H1 (cell line): ENCODE data around the gene MTAP. TPM values are rescaled to one million over a fixed set of nuclear protein-coding genes. Genes with fewer than 3 reads are reported as not detected.

Source experiments
- CTCF ChIA-PET: fragments of 300-600 bp; sonication (Branson Sonifier 250); formaldehyde crosslinking; loops from one replicate; lab custom pipeline; 2021; ENCODE audit not compliant: partially characterized antibody; lab: Charles Lee
- POLR2A ChIA-PET: fragments of 300-600 bp; sonication (Branson Sonifier 250); formaldehyde crosslinking; loops from one replicate; lab custom pipeline; 2021; ENCODE audit warnings: inconsistent platforms; ENCODE audit not compliant: partially characterized antibody; lab: Charles Lee
- DNase-seq, 2 experiments: peaks; one replicate each; pipeline versions ENCODE4 v3.0.0 to v3.0.0-alpha.2; 2010 to 2022; ENCODE audit warnings: low spot score in 2 of 2, low read depth in 1 of 2, mixed read lengths in 1 of 2
- FAIRE-seq: peaks from 2 replicates; lab custom pipeline; 2011; peaks lifted over from hg19 to GRCh38; lab: Jason Lieb, UNC
- H2AFZ ChIP-seq: 2 replicates; pipeline ENCODE4 v1.8.1; 2012; ENCODE audit warnings: low read length, inconsistent platforms
- H2AK5ac ChIP-seq: 2 replicates; pipeline ENCODE4 v1.6.1; 2013; ENCODE audit warnings: low read depth, low read length
- H2BK120ac ChIP-seq: replicated peaks from 2 replicates; pipeline ENCODE3; 2013; ENCODE audit warnings: low read depth, low read length, inconsistent platforms
- H2BK12ac ChIP-seq: 2 replicates; pipeline ENCODE4 v1.6.1; 2013; ENCODE audit warnings: low read depth, low read length
- H2BK15ac ChIP-seq: 2 replicates; pipeline ENCODE4 v1.6.1; 2013; ENCODE audit warnings: low read length
- H2BK20ac ChIP-seq: 2 replicates; pipeline ENCODE4 v1.6.1; 2013; ENCODE audit warnings: low read length
- H2BK5ac ChIP-seq: 2 replicates; pipeline ENCODE4 v1.6.1; 2013; ENCODE audit warnings: low read depth, low read length
- H3K14ac ChIP-seq: 2 replicates; pipeline ENCODE4 v1.6.1; 2013; ENCODE audit warnings: inconsistent platforms; ENCODE audit not compliant: insufficient read length
- H3K18ac ChIP-seq: 2 replicates; pipeline ENCODE4 v1.6.1; 2013; ENCODE audit warnings: low read length; ENCODE audit errors: extremely low read depth
- H3K23ac ChIP-seq: 2 replicates; pipeline ENCODE4 v1.6.1; 2013; ENCODE audit warnings: inconsistent platforms; ENCODE audit not compliant: insufficient read length
- H3K23me2 ChIP-seq: 2 replicates; pipeline ENCODE4 v1.6.1; 2013; ENCODE audit warnings: low read depth, low read length
- H3K27ac ChIP-seq: 2 replicates; pipeline ENCODE4 v1.6.1; 2011; ENCODE audit warnings: low read depth, low read length, inconsistent platforms
- H3K27me3 ChIP-seq, 4 experiments: replicated peaks in 1 of 4; 1 replicate in 1 of 4; 2 replicates in 3 of 4; pipeline versions ENCODE4 v1.6.1 to v1.8.1; 2011 to 2013; ENCODE audit warnings: low read length in 3 of 4, mild to moderate bottlenecking in 3 of 4, inconsistent platforms in 2 of 4, mixed read lengths in 2 of 4, moderate library complexity in 1 of 4; ENCODE audit not compliant: control insufficient read depth in 3 of 4, insufficient read depth in 3 of 4; ENCODE audit errors: extremely low read depth in 1 of 4
- H3K36me3 ChIP-seq, 4 experiments: 2 replicates each; pipeline versions ENCODE4 v1.6.1 to v1.8.1; 2011 to 2013; ENCODE audit warnings: mild to moderate bottlenecking in 4 of 4, low read length in 3 of 4, moderate library complexity in 2 of 4, control low read depth in 1 of 4, inconsistent platforms in 1 of 4; ENCODE audit not compliant: insufficient read depth in 4 of 4, control insufficient read depth in 2 of 4
- H3K4ac ChIP-seq: replicated peaks from 2 replicates; pipeline ENCODE3; 2013; ENCODE audit warnings: low read length, low read depth, mixed read lengths, inconsistent platforms; ENCODE audit not compliant: insufficient read length
- H3K4me1 ChIP-seq, 4 experiments: replicated peaks in 1 of 4; 1 replicate in 1 of 4; 2 replicates in 3 of 4; pipeline versions ENCODE4 v1.6.1 to v1.8.1; 2011 to 2013; ENCODE audit warnings: low read length in 3 of 4, inconsistent platforms in 2 of 4, mixed read lengths in 1 of 4; ENCODE audit not compliant: insufficient read depth in 4 of 4, control insufficient read depth in 3 of 4
- H3K4me2 ChIP-seq, 2 experiments: 2 replicates each; pipeline versions ENCODE4 v1.6.1 to v1.8.1; 2011 to 2013; ENCODE audit warnings: low read depth in 2 of 2, low read length in 2 of 2, control low read depth in 1 of 2, inconsistent platforms in 1 of 2, mild to moderate bottlenecking in 1 of 2; ENCODE audit not compliant: insufficient read depth in 1 of 2
- H3K4me3 ChIP-seq, 4 experiments: fragments of 200-600, 300-600 bp in 1 of 4; sonication (generic), shearing (Covaris generic), sonication (Bioruptor Twin) in 1 of 4; 2 replicates each; pipeline versions ENCODE4 v1.5.1 to v1.8.1; 2011 to 2016; ENCODE audit warnings: low read length in 4 of 4, low read depth in 3 of 4, control low read depth in 2 of 4, inconsistent platforms in 2 of 4, mild to moderate bottlenecking in 2 of 4, mixed read lengths in 1 of 4, moderate library complexity in 1 of 4; ENCODE audit not compliant: insufficient read depth in 2 of 4; ENCODE audit errors: extremely low read depth in 1 of 4
- H3K56ac ChIP-seq: replicated peaks from 2 replicates; pipeline ENCODE3; 2013; ENCODE audit warnings: low read depth, mild to moderate bottlenecking, mixed read lengths, low read length, inconsistent platforms; ENCODE audit not compliant: insufficient read length
- H3K79me1 ChIP-seq: 2 replicates; pipeline ENCODE4 v1.6.1; 2013; ENCODE audit warnings: low read depth, low read length, control low read depth
- H3K79me2 ChIP-seq, 2 experiments: 2 replicates each; pipeline versions ENCODE4 v1.6.1 to v1.8.1; 2012 to 2013; ENCODE audit warnings: low read length in 2 of 2, mild to moderate bottlenecking in 2 of 2, inconsistent platforms in 1 of 2; ENCODE audit not compliant: insufficient read depth in 2 of 2, control insufficient read depth in 1 of 2
- H3K9ac ChIP-seq, 4 experiments: replicated peaks in 1 of 4; 1 replicate in 1 of 4; 2 replicates in 3 of 4; pipeline versions ENCODE4 v1.6.1 to v1.8.1; 2011 to 2013; ENCODE audit warnings: low read depth in 3 of 4, low read length in 3 of 4, control low read depth in 2 of 4, mild to moderate bottlenecking in 2 of 4, moderate library complexity in 2 of 4, inconsistent platforms in 1 of 4; ENCODE audit errors: extremely low read depth in 1 of 4
- H3K9me3 ChIP-seq, 2 experiments: 2 replicates each; pipeline versions ENCODE4 v1.6.1 to v1.8.1; 2012 to 2013; ENCODE audit warnings: mild to moderate bottlenecking in 2 of 2, moderate library complexity in 2 of 2, control low read depth in 1 of 2, inconsistent platforms in 1 of 2, low read depth in 1 of 2, low read length in 1 of 2, mixed read lengths in 1 of 2; ENCODE audit not compliant: insufficient read depth in 2 of 2
- H4K20me1 ChIP-seq, 2 experiments: replicated peaks in 1 of 2; 2 replicates each; pipeline versions ENCODE3 to v1.8.1; 2011 to 2013; ENCODE audit warnings: inconsistent platforms in 2 of 2, low read length in 2 of 2, mild to moderate bottlenecking in 1 of 2; ENCODE audit not compliant: insufficient read depth in 2 of 2, control insufficient read depth in 1 of 2
- H4K5ac ChIP-seq: 2 replicates; pipeline ENCODE4 v1.6.1; 2013; ENCODE audit warnings: low read length, low read depth, mixed read lengths, inconsistent platforms; ENCODE audit not compliant: insufficient read length
- H4K8ac ChIP-seq: 2 replicates; pipeline ENCODE4 v1.8.0; 2013; ENCODE audit warnings: mild to moderate bottlenecking, moderate library complexity, low read length, inconsistent platforms; ENCODE audit not compliant: insufficient read depth; ENCODE audit errors: extremely low read depth
- H4K91ac ChIP-seq: replicated peaks from 2 replicates; pipeline ENCODE3; 2013; ENCODE audit warnings: low read length, mixed read lengths, inconsistent platforms; ENCODE audit not compliant: insufficient read length
- EGR1 ChIP-seq: IDR thresholded peaks from 2 replicates; pipeline ENCODE4 v1.6.1; 2011; ENCODE audit warnings: low read depth, low read length, borderline replicate concordance
- HDAC6 ChIP-seq: IDR thresholded peaks from one replicate; pipeline ENCODE4 v1.7.1; 2012; ENCODE audit warnings: low read depth, mild to moderate bottlenecking, inconsistent platforms, low read length, moderate library complexity
- JUN ChIP-seq: IDR thresholded peaks from 2 replicates; pipeline ENCODE4 v1.6.1; 2011; ENCODE audit warnings: low read depth, mild to moderate bottlenecking, improper control_type of control experiment, low read length
- JUND ChIP-seq: IDR thresholded peaks from 2 replicates; pipeline ENCODE4 v1.6.1; 2011; ENCODE audit warnings: mild to moderate bottlenecking, improper control_type of control experiment, low read length
- KDM5A ChIP-seq: fragments of 200-600 bp; IDR thresholded peaks from 2 replicates; pipeline ENCODE4 v1.7.1; 2012; ENCODE audit warnings: mild to moderate bottlenecking, low read length, inconsistent platforms, mixed read lengths
- PHF8 ChIP-seq: fragments of 200-600 bp; sonication (generic); conservative IDR thresholded peaks from 2 replicates; pipeline ENCODE4 v1.7.1; 2012; ENCODE audit warnings: low read depth, mild to moderate bottlenecking, inconsistent platforms, low read length, moderate library complexity
- RBBP5 ChIP-seq: IDR thresholded peaks from 2 replicates; pipeline ENCODE4 v1.7.1; 2012; ENCODE audit warnings: low read depth, mild to moderate bottlenecking, inconsistent platforms, low read length, moderate library complexity, borderline replicate concordance
- SAP30 ChIP-seq: fragments of 300-600 bp; sonication (generic); IDR thresholded peaks from 2 replicates; pipeline ENCODE4 v1.7.1; 2012; ENCODE audit warnings: low read length, moderate library complexity, mild to moderate bottlenecking, inconsistent platforms; ENCODE audit not compliant: insufficient read depth, insufficient replicate concordance
- SIX5 ChIP-seq: IDR thresholded peaks from 2 replicates; pipeline ENCODE4 v1.6.1; 2011; ENCODE audit warnings: mild to moderate bottlenecking, low read depth, low read length
- SUZ12 ChIP-seq: fragments of 200-600 bp; sonication (generic); IDR thresholded peaks from 2 replicates; pipeline ENCODE4 v1.6.1; 2012; ENCODE audit warnings: mild to moderate bottlenecking, inconsistent platforms, low read length, moderate library complexity, mixed read lengths
- ZNF274 ChIP-seq: IDR thresholded peaks from 2 replicates; pipeline ENCODE4 v1.7.0; 2012; ENCODE audit warnings: low read length, borderline replicate concordance; ENCODE audit errors: extremely low read depth
- WGBS, 2 experiments: shearing (Covaris generic) in 1 of 2; methylation state at CpG; one replicate each; pipeline versions ENCODE4 v1.1.6 to v1.1.7; 2013 to 2015; ENCODE audit warnings: low lambda C conversion rate in 2 of 2, mixed read lengths in 2 of 2, inconsistent platforms in 1 of 2, low coverage in 1 of 2, missing lambda C conversion rate in 1 of 2; ENCODE audit not compliant: insufficient replicate concordance in 2 of 2, insufficient coverage in 1 of 2, insufficient read length in 1 of 2; ENCODE audit errors: extremely low coverage in 1 of 2, missing lambda C conversion rate in 1 of 2; 5-methylcytosine and 5-hydroxymethylcytosine counted together
- polyA plus RNA-seq, 7 experiments: library from polyadenylated mRNA; depleted of rRNA in 3 of 7; stranded (reverse) in 5 of 7; unstranded in 2 of 7; fragments of >200 nt in 5 of 7; fragments of 200-250 nt in 2 of 7; gene quantifications; 1 replicate in 5 of 7; 2 replicates in 1 of 7; 4 replicates in 1 of 7; pipeline versions ENCODE4 v1.2.1 to v1.2.3, GENCODE V29; 2011 to 2013; ENCODE audit warnings: missing spikeins in 2 of 7, mixed read lengths in 2 of 7
- total RNA-seq: library from RNA; stranded (reverse); fragmentation: NEBNext Ultra II Directional; extraction: Animal tissue kit (Norgen Biotek cat#: 25700); gene quantifications from 2 replicates; pipeline ENCODE4 v1.2.1, GENCODE V29; 2021
- TF ChIP-seq, protein P1 (sequence below), 3 experiments: IDR thresholded peaks; 1 replicate in 2 of 3; 2 replicates in 1 of 3; pipeline versions ENCODE4 v1.5.1 to v1.6.1; 2011; ENCODE audit warnings: low read length in 3 of 3, mild to moderate bottlenecking in 3 of 3, inconsistent platforms in 2 of 3, low read depth in 1 of 3, moderate library complexity in 1 of 3; ENCODE audit not compliant: insufficient read depth in 1 of 3; ENCODE audit errors: control extremely low read depth in 1 of 3

Gene MTAP
- total and polyA plus RNA-seq, 2 of the 8 experiments (the other 6 are each of a cell fraction or from before 2014, with no cell fraction given) = 16.4 to 100 TPM

DNA sequence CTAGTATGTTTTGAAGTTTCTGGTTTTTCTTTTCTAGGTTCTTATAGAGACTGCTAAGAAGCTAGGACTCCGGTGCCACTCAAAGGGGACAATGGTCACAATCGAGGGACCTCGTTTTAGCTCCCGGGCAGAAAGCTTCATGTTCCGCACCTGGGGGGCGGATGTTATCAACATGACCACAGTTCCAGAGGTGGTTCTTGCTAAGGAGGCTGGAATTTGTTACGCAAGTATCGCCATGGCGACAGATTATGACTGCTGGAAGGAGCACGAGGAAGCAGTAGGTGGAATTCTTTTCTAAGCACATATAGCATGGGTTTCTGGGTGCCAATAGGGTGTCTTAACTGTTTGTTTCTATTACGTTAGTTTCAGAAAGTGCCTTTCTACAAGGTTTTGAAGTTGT is 52.2 kb downstream of the MTAP start:
- Histone ChIP-seq H4K5ac (no peak overlapping the region), H3K27ac (no peak overlapping the region), H3K14ac (no peak overlapping the region), H3K4me2 (no peak overlapping the region), H4K20me1 (peaks cover 0 to 1% of the 10 kb centered on the region in 2 experiments), H3K4me1 (no peaks in the 10 kb centered on the region), H2BK15ac (no peak overlapping the region), H3K27me3 (no peaks in the 10 kb centered on the region), H4K8ac (no peak overlapping the region), H2AFZ (no peak overlapping the region), H3K4me3 (no peak overlapping the region), H2BK20ac (no peak overlapping the region), H3K23me2 (no peaks in the 10 kb centered on the region), H3K79me2 (no peaks in the 10 kb centered on the region), H2BK12ac (no peak overlapping the region), H3K36me3 (peaks cover 17 to 79% (median 55%) of the 10 kb centered on the region in 4 experiments), H2BK120ac (no peak overlapping the region), H4K91ac (no peak overlapping the region), H3K56ac (no peak overlapping the region), H2BK5ac (no peak overlapping the region), H3K79me1 (peaks cover 4% of the 10 kb centered on the region; the same call in 1 of the 2 replicates), H3K18ac (no peak overlapping the region), H2AK5ac (no peak overlapping the region), H3K4ac (no peak overlapping the region), H3K9ac (no peak overlapping the region), H3K23ac (no peak overlapping the region), H3K9me3 (no peaks in the 10 kb centered on the region)
- FAIRE-seq (no peak), DNase-seq (no peak)
- 93% methylated on average over 11 of the region's 11 CpGs; no CpG with 5 or more reads in 1 of the 2 experiments for WGBS, 2 experiments
- CTCF ChIA-PET = interaction anchor here (1.5 to 1.8 kb wide), 3 partner anchors 29 to 49 kb away, joined by 3 to 9 read pairs (median 5); no protein-coding TSS in a partner anchor
- POLR2A ChIA-PET = no interaction called here
- TF ChIP-seq SUZ12 (no peak), SIX5 (no peak), ZNF274 (no peak), HDAC6 (no peak), EGR1 (no peak), PHF8 (no peak), SAP30 (no peak), RBBP5 (no peak), JUND (no peak), KDM5A (no peak), JUN (no peak)
- TF ChIP-seq, protein P1, sequence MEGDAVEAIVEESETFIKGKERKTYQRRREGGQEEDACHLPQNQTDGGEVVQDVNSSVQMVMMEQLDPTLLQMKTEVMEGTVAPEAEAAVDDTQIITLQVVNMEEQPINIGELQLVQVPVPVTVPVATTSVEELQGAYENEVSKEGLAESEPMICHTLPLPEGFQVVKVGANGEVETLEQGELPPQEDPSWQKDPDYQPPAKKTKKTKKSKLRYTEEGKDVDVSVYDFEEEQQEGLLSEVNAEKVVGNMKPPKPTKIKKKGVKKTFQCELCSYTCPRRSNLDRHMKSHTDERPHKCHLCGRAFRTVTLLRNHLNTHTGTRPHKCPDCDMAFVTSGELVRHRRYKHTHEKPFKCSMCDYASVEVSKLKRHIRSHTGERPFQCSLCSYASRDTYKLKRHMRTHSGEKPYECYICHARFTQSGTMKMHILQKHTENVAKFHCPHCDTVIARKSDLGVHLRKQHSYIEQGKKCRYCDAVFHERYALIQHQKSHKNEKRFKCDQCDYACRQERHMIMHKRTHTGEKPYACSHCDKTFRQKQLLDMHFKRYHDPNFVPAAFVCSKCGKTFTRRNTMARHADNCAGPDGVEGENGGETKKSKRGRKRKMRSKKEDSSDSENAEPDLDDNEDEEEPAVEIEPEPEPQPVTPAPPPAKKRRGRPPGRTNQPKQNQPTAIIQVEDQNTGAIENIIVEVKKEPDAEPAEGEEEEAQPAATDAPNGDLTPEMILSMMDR (IDR thresholded peaks at IDR 0.05; ENCODE audit: control extremely low read depth in 1 of 3, insufficient read depth in 1 of 3, low read depth in 1 of 3, low read length in 3 of 3) = no peak
